ENCODE data around the gene UCKL1.

DNA sequence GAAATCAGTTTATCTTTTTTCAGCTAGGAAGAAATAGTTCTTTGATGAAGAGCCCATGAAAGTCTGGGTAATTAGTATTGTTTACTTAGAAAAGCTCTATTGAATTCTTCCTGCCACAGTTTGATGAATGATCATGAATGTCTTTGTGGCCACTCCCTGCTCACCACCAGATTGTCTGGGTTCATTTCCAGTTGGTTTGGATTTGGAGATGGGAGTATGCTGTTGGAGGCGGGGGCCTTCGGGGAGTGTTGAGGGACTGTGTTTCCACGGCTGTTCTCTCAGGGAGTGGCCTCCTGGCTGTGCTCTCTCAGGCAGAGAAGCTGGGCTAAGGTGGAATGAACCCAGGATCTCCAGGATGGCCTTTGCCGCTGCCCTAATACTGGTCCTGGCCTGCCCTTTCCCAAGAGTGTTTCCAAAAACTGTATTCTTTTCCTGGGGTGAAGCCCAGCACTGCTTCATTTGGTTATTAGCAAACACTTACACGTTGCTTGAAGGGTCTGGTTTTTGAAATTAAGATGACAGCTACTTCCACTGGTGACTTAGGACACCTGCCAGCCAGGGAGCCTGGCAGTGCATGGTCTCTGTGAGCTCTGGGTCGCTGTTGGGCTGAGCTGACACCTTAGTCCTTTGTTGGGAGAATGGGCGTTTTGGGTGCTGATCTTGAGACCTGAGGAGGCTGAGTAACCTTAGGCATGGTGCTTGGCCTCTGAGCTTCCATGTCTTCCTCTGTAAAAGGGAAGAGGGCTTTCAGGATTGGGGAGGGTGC lies 47.9 kb upstream of the UCKL1 start:
- no peak for TF ChIP-seq POLR2A (IDR thresholded peaks at IDR 0.05)
- TF ChIP-seq, protein P1, sequence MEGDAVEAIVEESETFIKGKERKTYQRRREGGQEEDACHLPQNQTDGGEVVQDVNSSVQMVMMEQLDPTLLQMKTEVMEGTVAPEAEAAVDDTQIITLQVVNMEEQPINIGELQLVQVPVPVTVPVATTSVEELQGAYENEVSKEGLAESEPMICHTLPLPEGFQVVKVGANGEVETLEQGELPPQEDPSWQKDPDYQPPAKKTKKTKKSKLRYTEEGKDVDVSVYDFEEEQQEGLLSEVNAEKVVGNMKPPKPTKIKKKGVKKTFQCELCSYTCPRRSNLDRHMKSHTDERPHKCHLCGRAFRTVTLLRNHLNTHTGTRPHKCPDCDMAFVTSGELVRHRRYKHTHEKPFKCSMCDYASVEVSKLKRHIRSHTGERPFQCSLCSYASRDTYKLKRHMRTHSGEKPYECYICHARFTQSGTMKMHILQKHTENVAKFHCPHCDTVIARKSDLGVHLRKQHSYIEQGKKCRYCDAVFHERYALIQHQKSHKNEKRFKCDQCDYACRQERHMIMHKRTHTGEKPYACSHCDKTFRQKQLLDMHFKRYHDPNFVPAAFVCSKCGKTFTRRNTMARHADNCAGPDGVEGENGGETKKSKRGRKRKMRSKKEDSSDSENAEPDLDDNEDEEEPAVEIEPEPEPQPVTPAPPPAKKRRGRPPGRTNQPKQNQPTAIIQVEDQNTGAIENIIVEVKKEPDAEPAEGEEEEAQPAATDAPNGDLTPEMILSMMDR (IDR thresholded peaks at IDR 0.05): no peak
